ENCODE data around the gene FOSL1. TPM values are rescaled to one million over a fixed set of nuclear protein-coding genes. Genes with fewer than 3 reads are reported as not detected.
A peak's percentile ranks its signal among the peaks of the same experiment; 100 is the strongest.

FOSL1 gene
- total RNA-seq, 4 donors from 2014 or later: 1.3 to 3.3 (median 1.4) TPM; not detected in 1

- TF ChIP-seq EP300 (IDR thresholded peaks at IDR 0.05): peak; percentile 91 to 95
- peak; percentile 89 to 93 for TF ChIP-seq POLR2A (IDR thresholded peaks at IDR 0.05)
- TF ChIP-seq, protein P1, sequence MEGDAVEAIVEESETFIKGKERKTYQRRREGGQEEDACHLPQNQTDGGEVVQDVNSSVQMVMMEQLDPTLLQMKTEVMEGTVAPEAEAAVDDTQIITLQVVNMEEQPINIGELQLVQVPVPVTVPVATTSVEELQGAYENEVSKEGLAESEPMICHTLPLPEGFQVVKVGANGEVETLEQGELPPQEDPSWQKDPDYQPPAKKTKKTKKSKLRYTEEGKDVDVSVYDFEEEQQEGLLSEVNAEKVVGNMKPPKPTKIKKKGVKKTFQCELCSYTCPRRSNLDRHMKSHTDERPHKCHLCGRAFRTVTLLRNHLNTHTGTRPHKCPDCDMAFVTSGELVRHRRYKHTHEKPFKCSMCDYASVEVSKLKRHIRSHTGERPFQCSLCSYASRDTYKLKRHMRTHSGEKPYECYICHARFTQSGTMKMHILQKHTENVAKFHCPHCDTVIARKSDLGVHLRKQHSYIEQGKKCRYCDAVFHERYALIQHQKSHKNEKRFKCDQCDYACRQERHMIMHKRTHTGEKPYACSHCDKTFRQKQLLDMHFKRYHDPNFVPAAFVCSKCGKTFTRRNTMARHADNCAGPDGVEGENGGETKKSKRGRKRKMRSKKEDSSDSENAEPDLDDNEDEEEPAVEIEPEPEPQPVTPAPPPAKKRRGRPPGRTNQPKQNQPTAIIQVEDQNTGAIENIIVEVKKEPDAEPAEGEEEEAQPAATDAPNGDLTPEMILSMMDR (IDR thresholded peaks at IDR 0.05): peak; percentile 79 to 99 (median 98)
- Histone ChIP-seq H3K4me3 (peak within 1 kb of the TSS; percentile 56 to 93 (median 74)), H3K4me1 (peaks cover 0 to 67% (median 43%) of the 10 kb centered on the region in 4 donors), H3K27me3 (no peaks in the 10 kb centered on the region), H3K9me3 (no peaks in the 10 kb centered on the region), H3K27ac (peak within 1 kb of the TSS; percentile 92 to 99 (median 95)), H3K36me3 (peaks cover 0 to 37% (median 0%) of the 10 kb centered on the region in 3 donors)
- 0 to 1% methylated on average over 31 to 52 of the region's 57 CpGs for WGBS, 2 donors
- DNase-seq (ENCODE audit: low spot score in 2 of 2): peak; percentile 94 to 96
These were observed 11.9 kb downstream of the FOSL1 start, which contains the start of gene FIBP for GRCh38 chr11:65888163-65888814. TSS of gene FIBP (minus strand) at chr11:65888471. CDS start at chr11:65888418, 53 bp downstream.

DNA sequence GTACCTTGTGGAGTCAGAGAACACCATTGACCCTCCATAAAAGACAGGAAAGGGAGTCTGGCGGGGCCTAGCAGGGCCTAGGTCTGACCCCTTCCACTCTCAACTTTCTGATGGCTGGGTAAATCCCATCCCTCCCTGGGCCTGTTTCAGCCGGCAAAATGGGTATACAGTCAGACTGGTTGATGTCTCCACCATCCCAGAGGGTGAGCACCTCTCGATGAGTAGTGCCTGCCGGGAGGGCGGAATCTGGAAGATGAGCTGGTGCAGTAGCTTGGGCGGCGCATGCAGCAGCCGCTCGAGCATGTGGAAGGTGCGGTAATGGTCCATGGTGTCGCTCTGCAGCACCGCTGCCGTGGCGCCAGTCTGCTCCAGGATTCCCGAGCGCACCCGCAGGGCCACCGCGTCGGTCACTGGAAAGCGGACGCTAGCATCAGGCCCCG lies 12.4 kb downstream of the FOSL1 start:
- Histone ChIP-seq H3K4me3 (peak overlapping the region; percentile 56 to 93 (median 74)), H3K27ac (peak overlapping the region; percentile 92 to 99 (median 95)), H3K27me3 (no peaks in the 10 kb centered on the region), H3K4me1 (peaks cover 0 to 61% (median 38%) of the 10 kb centered on the region in 4 donors), H3K36me3 (peaks cover 0 to 42% (median 0%) of the 10 kb centered on the region in 3 donors), H3K9me3 (no peaks in the 10 kb centered on the region)
- 0 to 2% methylated on average over 23 of the region's 23 CpGs for WGBS, 2 donors
- no peak for DNase-seq (ENCODE audit: low spot score in 2 of 2)
- TF ChIP-seq, protein P1 (IDR thresholded peaks at IDR 0.05): no peak
- TF ChIP-seq POLR2A (IDR thresholded peaks at IDR 0.05) (no peak), EP300 (IDR thresholded peaks at IDR 0.05) (no peak)

DNA sequence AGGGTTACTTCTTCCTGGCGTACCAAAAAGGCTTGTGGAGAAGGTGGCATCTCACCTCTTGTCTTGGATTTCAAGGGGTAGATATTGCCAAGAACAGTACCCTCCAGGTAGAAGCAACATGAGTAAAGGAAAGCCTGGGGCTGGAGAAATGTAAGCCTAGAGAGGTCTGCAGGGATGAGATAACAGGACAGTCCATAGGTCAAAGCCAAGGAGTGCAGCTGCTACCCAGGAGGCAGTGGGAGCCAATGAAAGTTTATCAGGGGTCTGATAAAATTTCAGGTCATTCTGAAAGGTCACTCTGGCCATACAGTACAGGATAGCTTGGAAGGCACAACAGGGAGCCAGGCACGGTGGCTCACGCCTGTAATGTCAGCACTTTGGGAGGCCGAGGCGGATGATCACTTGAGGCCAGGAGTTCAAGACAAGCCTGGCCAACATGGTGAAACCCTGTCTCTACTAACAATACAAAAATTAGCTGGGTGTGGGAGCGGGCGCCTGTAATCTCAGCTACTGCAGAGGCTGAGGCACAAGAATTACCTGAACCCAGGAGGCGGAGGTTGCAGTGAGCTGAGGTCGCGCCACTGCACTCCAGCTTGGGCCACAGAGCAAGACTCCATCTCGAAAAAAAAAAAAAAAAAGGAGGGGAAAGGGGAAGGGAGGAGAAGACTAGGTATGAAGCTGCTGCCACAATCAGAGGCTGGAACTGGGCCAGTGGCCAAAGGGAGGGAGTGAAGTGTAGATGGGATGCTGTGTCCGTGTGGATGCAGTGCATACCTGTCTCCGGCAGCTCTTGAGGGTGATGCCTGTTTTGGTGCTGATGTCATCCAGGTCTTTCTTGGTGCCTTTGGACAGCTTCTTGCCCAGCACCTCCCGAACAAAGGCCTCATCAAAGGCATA lies 13.1 kb downstream of the FOSL1 start:
- Histone ChIP-seq H3K36me3 (peaks cover 0 to 49% (median 0%) of the 10 kb centered on the region in 3 donors), H3K4me3 (peak overlapping the region in 2 of 4 donors; percentile 67 to 93), H3K27ac (peak overlapping the region in 3 of 4 donors; percentile 92 to 99 (median 98)), H3K4me1 (peaks cover 0 to 55% (median 32%) of the 10 kb centered on the region in 4 donors), H3K27me3 (no peaks in the 10 kb centered on the region), H3K9me3 (no peaks in the 10 kb centered on the region)
- DNase-seq (ENCODE audit: low spot score in 2 of 2): no peak
- no peak for TF ChIP-seq EP300 (IDR thresholded peaks at IDR 0.05)
- no peak for TF ChIP-seq POLR2A (IDR thresholded peaks at IDR 0.05)
- TF ChIP-seq, protein P1 (IDR thresholded peaks at IDR 0.05): no peak
- 76 to 77% methylated on average over 14 of the region's 14 CpGs for WGBS, 2 donors

- Histone ChIP-seq H3K9me3 (no peaks in the 10 kb centered on the region), H3K27ac (no peak overlapping the region), H3K36me3 (peaks cover 0 to 56% (median 0%) of the 10 kb centered on the region in 3 donors), H3K4me1 (peaks cover 0 to 44% (median 23%) of the 10 kb centered on the region in 4 donors), H3K4me3 (no peak overlapping the region), H3K27me3 (no peaks in the 10 kb centered on the region)
- no peak for DNase-seq (ENCODE audit: low spot score in 2 of 2)
- 89 to 92% methylated on average over 11 to 12 of the region's 12 CpGs for WGBS, 2 donors
- TF ChIP-seq POLR2A (IDR thresholded peaks at IDR 0.05) (no peak), EP300 (IDR thresholded peaks at IDR 0.05) (no peak)
- TF ChIP-seq, protein P1 (IDR thresholded peaks at IDR 0.05): no peak
These were observed 14.2 kb downstream of the FOSL1 start for GRCh38 chr11:65885808-65886536.

Data from tibial nerve (tissue), 4 donors.